WTC11 (cell line): ENCODE results near the gene YKT6. TPM values are rescaled to one million over a fixed set of nuclear protein-coding genes. Genes with fewer than 3 reads are reported as not detected.

Experiments
- ATAC-seq: fragments of 200-7000 bp; cut with Tn5 transposase; 2 replicates; pipeline ENCODE4 v1.10.0; 2021; ENCODE audit warnings: mild to moderate bottlenecking, moderate library complexity
- CTCF ChIA-PET: fragments of 300-600 bp; sonication (Branson Sonifier 250); formaldehyde crosslinking; loops from one replicate; lab custom pipeline; 2021; ENCODE audit warnings: antibody characterized with exemption; lab: Charles Lee
- POLR2A ChIA-PET: fragments of 350-600 bp; sonication (Branson Sonifier 250); formaldehyde crosslinking; loops from one replicate; lab custom pipeline; 2021; ENCODE audit warnings: antibody characterized with exemption; lab: Charles Lee
- DNase-seq: peaks from one replicate; pipeline ENCODE4 v3.0.0; 2021; ENCODE audit warnings: low spot score
- H3K27ac Mint-ChIP-seq: 2 replicates; pipeline ENCODE4 v1.8.0; 2021; ENCODE audit warnings: mixed read lengths
- H3K27me3 Mint-ChIP-seq: 2 replicates; pipeline ENCODE4 v1.8.0; 2021; ENCODE audit warnings: low read depth, mild to moderate bottlenecking, moderate library complexity, mixed read lengths
- H3K36me3 Mint-ChIP-seq: 2 replicates; pipeline ENCODE4 v1.8.0; 2021; ENCODE audit warnings: mixed read lengths
- H3K4me1 Mint-ChIP-seq: 2 replicates; pipeline ENCODE4 v1.8.0; 2022; ENCODE audit warnings: mixed read lengths
- H3K4me3 Mint-ChIP-seq: 2 replicates; pipeline ENCODE4 v1.8.0; 2021; ENCODE audit warnings: mild to moderate bottlenecking, moderate library complexity, mixed read lengths
- H3K9me3 Mint-ChIP-seq: 2 replicates; pipeline ENCODE4 v1.8.0; 2021; ENCODE audit warnings: mixed read lengths
- AR ChIP-seq: fragments of 250-450 bp; sonication (Bioruptor Pico); IDR thresholded peaks from 2 replicates; pipeline ENCODE4 v1.9.0; 2021; ENCODE audit warnings: mild to moderate bottlenecking
- ATF2 ChIP-seq: sonication (generic); formaldehyde crosslinking; IDR thresholded peaks from 2 replicates; pipeline ENCODE4 v1.8.1; 2022; ENCODE audit warnings: low read depth, missing genetic modification reagents, borderline replicate concordance
- CTCF ChIP-seq: fragments of 200-600 bp; IDR thresholded peaks from 2 replicates; pipeline ENCODE4 v1.8.0; 2022; ENCODE audit warnings: antibody characterized with exemption
- ELF4 ChIP-seq: sonication (generic); formaldehyde crosslinking; IDR thresholded peaks from 2 replicates; pipeline ENCODE4 v1.8.1; 2022; ENCODE audit warnings: low read depth, mild to moderate bottlenecking, moderate library complexity, missing genetic modification reagents
- GABPB1 ChIP-seq: sonication (generic); formaldehyde crosslinking; IDR thresholded peaks from 2 replicates; pipeline ENCODE4 v1.8.1; 2023; ENCODE audit warnings: mild to moderate bottlenecking, missing genetic modification reagents
- GTF2I ChIP-seq: fragments of 250-450 bp; sonication (Bioruptor Pico); conservative IDR thresholded peaks from 2 replicates; pipeline ENCODE4 v1.4.0; 2021; ENCODE audit warnings: mild to moderate bottlenecking
- JAZF1 ChIP-seq: fragments of 250-450 bp; sonication (Bioruptor Pico); IDR thresholded peaks from 2 replicates; pipeline ENCODE4 v1.9.0; 2021; ENCODE audit warnings: moderate library complexity, mild to moderate bottlenecking, inconsistent platforms
- JUN ChIP-seq: sonication (generic); formaldehyde crosslinking; IDR thresholded peaks from 2 replicates; pipeline ENCODE4 v1.8.0; 2023; ENCODE audit warnings: mild to moderate bottlenecking, missing genetic modification reagents
- MAX ChIP-seq: sonication (generic); formaldehyde crosslinking; IDR thresholded peaks from 2 replicates; pipeline ENCODE4 v1.8.0; 2022; ENCODE audit warnings: mild to moderate bottlenecking, missing genetic modification reagents
- MYBL2 ChIP-seq: sonication (generic); formaldehyde crosslinking; IDR thresholded peaks from 2 replicates; pipeline ENCODE4 v1.8.1; 2023; ENCODE audit warnings: mild to moderate bottlenecking, moderate library complexity, missing genetic modification reagents
- NR2C2 ChIP-seq: sonication (generic); formaldehyde crosslinking; IDR thresholded peaks from 2 replicates; pipeline ENCODE4 v1.8.0; 2022; ENCODE audit warnings: mild to moderate bottlenecking, missing genetic modification reagents
- NR3C1 ChIP-seq: sonication (generic); formaldehyde crosslinking; conservative IDR thresholded peaks from 2 replicates; pipeline ENCODE4 v1.8.1; 2023; ENCODE audit warnings: low read depth, mild to moderate bottlenecking, missing genetic modification reagents
- PRDM15 ChIP-seq: sonication (generic); formaldehyde crosslinking; IDR thresholded peaks from 2 replicates; pipeline ENCODE4 v1.8.0; 2022; ENCODE audit warnings: missing genetic modification reagents
- SMAD3 ChIP-seq: sonication (generic); formaldehyde crosslinking; IDR thresholded peaks from 2 replicates; pipeline ENCODE4 v1.8.0; 2022; ENCODE audit warnings: missing genetic modification reagents, mild to moderate bottlenecking, borderline replicate concordance
- SOX15 ChIP-seq: fragments of 250-450 bp; sonication (Bioruptor Pico); IDR thresholded peaks from 2 replicates; pipeline ENCODE4 v1.9.0; 2021; ENCODE audit warnings: mild to moderate bottlenecking
- TEAD1 ChIP-seq: sonication (generic); formaldehyde crosslinking; IDR thresholded peaks from 2 replicates; pipeline ENCODE4 v1.8.0; 2022; ENCODE audit warnings: mild to moderate bottlenecking, missing genetic modification reagents
- USF2 ChIP-seq: sonication (generic); formaldehyde crosslinking; IDR thresholded peaks from 2 replicates; pipeline ENCODE4 v1.8.1; 2023; ENCODE audit warnings: mild to moderate bottlenecking, missing genetic modification reagents, moderate library complexity
- ZNF317 ChIP-seq: sonication (generic); formaldehyde crosslinking; IDR thresholded peaks from 2 replicates; pipeline ENCODE4 v1.8.1; 2023; ENCODE audit warnings: low read depth, mild to moderate bottlenecking, moderate library complexity, missing genetic modification reagents, borderline replicate concordance
- ZSCAN18 ChIP-seq: fragments of 250-450 bp; sonication (Bioruptor Pico); IDR thresholded peaks from 2 replicates; pipeline ENCODE4 v2.1.2; 2022; ENCODE audit warnings: mild to moderate bottlenecking, moderate library complexity
- total RNA-seq: library from RNA; stranded (reverse); gene quantifications from 3 replicates; pipeline ENCODE4 v1.2.3, GENCODE V29; 2021

The YKT6 gene
- total RNA-seq, 1 experiment from 2014 or later = 102 TPM

- TF ChIP-seq GTF2I (CRISPR knock-in tag) = no peak
- TF ChIP-seq PRDM15 (CRISPR knock-in tag) = no peak
- TF ChIP-seq JUN = no peak
- no peak for TF ChIP-seq AR (CRISPR knock-in tag)
- no peak for TF ChIP-seq ZSCAN18
Observed at GRCh38 chr7:44226396-44226753, 25.6 kb downstream of the YKT6 start (continued).

- Mint-ChIP-seq H3K9me3 (no peaks in the 10 kb centered on the region), H3K36me3 (no peaks in the 10 kb centered on the region), H3K27ac (no peak overlapping the region), H3K4me3 (no peak overlapping the region), H3K27me3 (no peaks in the 10 kb centered on the region), H3K4me1 (peaks cover 7% of the 10 kb centered on the region)
- DNase-seq = no peak
- ATAC-seq = no peak
- ChIA-PET CTCF (interaction anchor here (1.0 to 1.7 kb wide), 2 partner anchors 13 kb away, joined by 3 to 8 read pairs; no protein-coding TSS in a partner anchor), POLR2A (interaction anchor here (0.5 to 0.7 kb wide), 2 partner anchors 379 to 1360 kb away, joined by 3 to 4 read pairs; partner anchors contain the start of gene OGDH)
- no peak for TF ChIP-seq NR3C1 (CRISPR knock-in tag)
- TF ChIP-seq ELF4 (CRISPR knock-in tag) = no peak
- no peak for TF ChIP-seq MAX (CRISPR knock-in tag)
- no peak for TF ChIP-seq JAZF1
- no peak for TF ChIP-seq SOX15
- TF ChIP-seq ZNF317 = no peak
- TF ChIP-seq MYBL2 (CRISPR knock-in tag) = no peak
- no peak for TF ChIP-seq GABPB1 (CRISPR knock-in tag)
- TF ChIP-seq TEAD1 (CRISPR knock-in tag) = no peak
- no peak for TF ChIP-seq USF2 (CRISPR knock-in tag)
- no peak for TF ChIP-seq NR2C2 (CRISPR knock-in tag)
- TF ChIP-seq PRDM15 (CRISPR knock-in tag) = no peak
- no peak for TF ChIP-seq ATF2
- TF ChIP-seq SMAD3 (CRISPR knock-in tag) = no peak
- no peak for TF ChIP-seq CTCF
Observed at GRCh38 chr7:44227911-44228310, 27.1 kb downstream of the YKT6 start.
